HG02970 (cell line): ENCODE data around the gene SLC17A3.

ENCODE experiments used
- ATAC-seq: cut with Tn5 transposase; IDR thresholded peaks from one replicate; pipeline ENCODE4 v1.9.1; 2021; ENCODE audit warnings: mild to moderate bottlenecking, moderate library complexity, moderate number of reproducible peaks; ENCODE audit not compliant: unreplicated experiment, low FRiP score

The SLC17A3 gene

GRCh38 chr6:25889877-25890853, 16.1 kb upstream of the SLC17A3 start:
- ATAC-seq, result no peak

- no peak for ATAC-seq
These were observed 14.6 kb upstream of the SLC17A3 start for GRCh38 chr6:25888626-25889025.

- no peak for ATAC-seq
These were observed 12.0 kb upstream of the SLC17A3 start for GRCh38 chr6:25886066-25886465.

- ATAC-seq, result no peak
These were observed 9.9 kb upstream of the SLC17A3 start for GRCh38 chr6:25883991-25884390.

- no peak for ATAC-seq
These were observed 9.5 kb upstream of the SLC17A3 start for GRCh38 chr6:25883536-25883935.

- ATAC-seq, result no peak
These were observed 8.0 kb upstream of the SLC17A3 start for GRCh38 chr6:25882051-25882496.

- no peak for ATAC-seq
These were observed 6.6 kb upstream of the SLC17A3 start for GRCh38 chr6:25880601-25881000.

- ATAC-seq, result no peak
These were observed 4.8 kb upstream of the SLC17A3 start for GRCh38 chr6:25878721-25879322.

GRCh38 chr6:25875926-25876602, 2.0 kb upstream of the SLC17A3 start:
- ATAC-seq, result no peak

- no peak for ATAC-seq
These were observed 1.5 kb upstream of the SLC17A3 start for GRCh38 chr6:25875563-25875905.

- no peak for ATAC-seq
These were observed 949 bp upstream of the SLC17A3 start for GRCh38 chr6:25874822-25875562.

GRCh38 chr6:25872814-25873213, 1.2 kb downstream of the SLC17A3 start:
- ATAC-seq, result no peak

- no peak for ATAC-seq
These were observed 4.2 kb downstream of the SLC17A3 start for GRCh38 chr6:25869840-25870239.

GRCh38 chr6:25868436-25869183, 5.4 kb downstream of the SLC17A3 start:
- ATAC-seq, result no peak

GRCh38 chr6:25866011-25866410, 8.0 kb downstream of the SLC17A3 start:
- ATAC-seq, result no peak

- ATAC-seq, result no peak
These were observed 10.7 kb downstream of the SLC17A3 start for GRCh38 chr6:25863360-25863759.

- no peak for ATAC-seq
These were observed 11.8 kb downstream of the SLC17A3 start for GRCh38 chr6:25862199-25862598.

GRCh38 chr6:25852756-25853155, 21.3 kb downstream of the SLC17A3 start:
- ATAC-seq, result no peak

GRCh38 chr6:25851961-25852360, 22.1 kb downstream of the SLC17A3 start:
- ATAC-seq, result no peak

- no peak for ATAC-seq
These were observed 29.5 kb downstream of the SLC17A3 start for GRCh38 chr6:25844518-25844917.
